Glomerular visceral epithelial cell (primary cell): Measurements from ENCODE around the gene MED12L.
"Not testable (repeated sequence)": the region's sequence is repeated elsewhere in the genome, so short reads cannot be mapped to it uniquely, and the experiment has no call there.

Source experiments
- DNase-seq: peaks from one replicate; pipeline ENCODE4 v3.0.0-alpha.2; 2016; ENCODE audit errors: extremely low spot score

Gene MED12L

DNA sequence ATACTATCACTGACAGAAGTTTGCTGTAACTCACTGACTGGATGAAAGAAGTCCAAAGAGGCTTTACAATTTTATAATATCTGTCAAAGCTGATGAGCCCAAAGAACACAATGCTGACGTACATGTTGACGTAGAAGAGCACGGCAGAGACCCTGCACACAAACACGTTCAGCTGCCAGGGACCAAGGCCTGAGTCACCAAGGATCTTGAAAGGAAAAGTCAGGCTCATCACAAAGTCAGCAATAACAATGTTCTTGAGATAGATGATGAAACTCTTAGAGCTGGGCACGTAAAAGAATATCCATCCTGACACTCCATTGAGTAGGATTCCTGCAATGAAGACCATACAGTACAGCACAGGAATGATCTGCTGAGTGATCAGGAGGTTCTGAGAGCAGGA lies 128.4 kb downstream of the MED12L start:
- DNase-seq, result no peak

DNA sequence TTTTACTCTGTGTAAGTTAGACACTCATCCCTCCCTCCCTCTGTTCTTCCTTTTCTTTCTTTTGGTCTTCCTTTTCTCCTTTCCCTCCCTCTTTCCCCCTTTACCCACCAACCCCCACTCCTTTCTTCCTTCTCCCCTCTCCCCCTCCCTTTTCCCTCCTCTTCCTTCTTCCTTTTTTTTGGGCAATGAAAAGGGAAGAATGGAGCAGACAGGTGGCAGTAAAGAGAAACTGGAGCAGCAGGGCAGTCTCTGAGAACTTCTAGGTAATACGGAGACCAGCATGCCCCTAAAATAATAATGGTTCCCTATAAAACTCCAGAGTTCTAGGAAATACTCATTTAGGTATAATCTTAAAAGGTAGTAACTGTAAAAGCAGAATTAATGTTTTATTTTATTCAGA lies 129.0 kb downstream of the MED12L start:
- no peak for DNase-seq

- no peak for DNase-seq
These were observed 131.5 kb downstream of the MED12L start for GRCh38 chr3:151216641-151217607.

DNA sequence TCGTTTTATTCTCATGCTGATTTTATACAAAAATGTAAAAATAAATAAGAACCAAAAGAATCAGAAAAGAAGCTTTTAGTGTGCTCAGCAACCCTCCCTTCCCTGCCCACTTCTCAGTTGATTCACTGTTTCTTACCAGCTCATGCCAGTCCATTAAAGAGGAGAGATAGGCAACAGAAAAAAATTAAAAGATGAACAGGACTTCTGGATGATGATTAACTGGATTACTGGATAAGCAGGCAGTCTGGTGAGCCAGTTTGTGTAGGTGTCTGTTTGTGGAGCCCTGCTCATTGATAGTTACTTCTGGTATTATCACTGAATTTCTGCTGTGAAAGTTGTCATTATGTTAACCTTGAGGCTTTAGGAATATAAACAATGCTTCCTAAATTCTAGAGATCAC lies 132.7 kb downstream of the MED12L start:
- DNase-seq, result peak; percentile 27

DNA sequence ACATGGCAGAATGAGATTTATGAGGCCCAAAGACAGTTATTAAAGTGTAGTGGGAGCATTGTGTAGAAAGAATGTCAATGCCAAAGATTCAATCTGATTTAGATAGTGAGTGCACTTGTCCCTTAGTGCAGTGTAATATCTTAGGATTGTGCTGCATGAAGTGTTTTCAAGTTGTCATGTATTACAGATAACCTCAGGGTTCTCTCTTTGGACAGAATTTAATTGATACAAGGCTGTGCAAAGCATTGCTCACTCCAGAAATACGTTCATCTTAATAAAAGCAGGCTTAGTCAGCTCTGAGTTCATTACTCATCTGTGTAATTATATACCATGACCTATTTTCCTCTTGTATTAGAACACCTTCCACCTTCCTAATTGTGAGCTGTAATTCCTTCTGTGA lies 133.6 kb downstream of the MED12L start:
- DNase-seq, result peak; percentile 38

DNA sequence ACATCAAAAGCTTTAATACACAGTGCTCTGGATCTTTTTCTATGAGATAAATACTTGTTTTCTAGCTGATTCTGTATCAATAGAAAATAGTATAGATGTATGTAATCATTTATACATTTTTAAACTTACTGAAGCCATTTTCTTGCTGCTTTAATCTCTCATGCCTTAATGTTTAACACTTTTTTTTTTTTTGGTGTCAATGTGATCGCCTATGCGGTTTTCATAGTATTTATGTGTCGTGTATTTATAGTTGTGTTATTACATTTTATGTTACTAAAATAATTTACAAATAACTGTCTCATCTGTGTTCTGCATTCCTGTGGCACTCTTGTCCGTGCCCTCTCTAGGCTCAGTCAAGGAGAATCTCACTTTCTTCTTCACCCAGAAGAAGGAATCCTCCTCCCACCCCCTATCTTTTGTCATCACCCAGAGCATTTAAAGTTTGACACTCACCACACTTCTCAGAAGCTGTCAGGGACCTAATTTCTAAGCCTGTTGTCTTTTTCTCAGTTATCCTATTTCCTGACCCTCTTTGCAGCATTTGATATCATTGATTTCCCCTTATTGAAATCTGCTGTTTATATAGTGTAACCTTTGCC lies 138.9 kb downstream of the MED12L start:
- no peak for DNase-seq

DNA sequence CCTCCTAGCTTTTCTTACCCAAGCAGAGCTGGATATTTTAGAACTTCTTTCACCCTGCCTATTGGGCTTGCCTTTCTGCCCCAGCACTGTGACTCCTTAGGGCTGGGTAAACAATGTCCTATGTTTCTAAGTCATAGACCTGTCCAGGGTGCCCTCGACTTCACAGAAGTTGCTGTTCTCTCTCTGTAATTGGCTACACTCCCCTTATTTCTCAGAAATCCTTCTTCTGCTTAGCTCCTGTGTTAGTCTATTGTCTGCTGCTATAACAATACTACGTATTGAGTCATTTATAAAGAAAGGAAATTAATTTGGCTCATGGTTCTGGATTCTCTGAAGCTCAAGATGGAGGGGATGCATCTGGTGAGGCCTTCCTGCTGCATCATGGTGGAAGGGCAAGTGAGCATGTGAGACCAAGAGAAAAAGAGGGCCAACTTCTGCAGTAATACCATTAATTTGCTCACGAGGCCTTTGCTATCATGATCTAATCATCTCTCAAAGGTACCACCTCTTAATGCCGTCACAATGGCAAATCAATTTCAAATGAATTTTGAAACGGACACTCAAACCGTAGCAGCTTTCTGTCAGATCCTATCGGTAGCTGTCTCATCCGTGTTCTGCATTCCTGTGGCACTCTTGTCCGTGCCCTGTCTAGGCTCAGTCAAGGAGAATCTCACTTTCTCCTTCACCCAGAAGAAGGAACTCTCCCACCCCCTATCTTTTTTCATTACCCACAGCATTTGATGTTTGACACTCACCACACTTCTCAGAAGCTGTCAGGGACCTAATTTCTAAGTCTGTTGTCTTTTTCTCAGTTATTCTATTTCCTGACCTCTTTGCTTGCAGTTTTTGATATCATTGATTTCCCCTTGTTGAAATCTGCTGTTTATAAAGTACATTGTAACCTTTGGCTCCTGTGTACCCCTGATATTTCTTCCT lies 139.8 kb downstream of the MED12L start:
- DNase-seq, result no peak

DNA sequence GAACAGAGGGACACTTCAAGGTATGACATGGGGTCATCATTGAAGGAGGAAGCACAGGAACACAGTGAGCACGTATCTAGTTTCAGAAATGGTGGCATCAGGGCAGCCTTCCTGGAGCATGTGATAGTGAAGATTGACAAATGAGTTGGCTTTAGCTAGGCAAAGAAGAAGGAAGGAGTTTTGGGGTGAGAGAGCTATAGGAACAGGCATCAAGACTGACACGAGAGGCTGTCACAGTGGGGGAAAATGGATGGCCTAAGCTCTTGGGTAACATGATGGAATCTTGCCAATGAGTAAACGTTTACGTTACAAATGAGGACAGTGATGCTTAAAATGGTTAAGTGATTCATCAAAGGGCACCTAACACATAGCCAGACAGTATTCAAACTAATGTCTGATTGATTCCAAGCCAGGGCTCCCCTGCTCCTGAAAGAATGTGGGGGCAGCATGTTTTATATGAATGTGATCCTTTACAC lies 140.7 kb downstream of the MED12L start:
- peak; percentile 69 for DNase-seq

GRCh38 chr3:151226825-151227224 lies 141.4 kb downstream of the MED12L start:
- no peak for DNase-seq

- no peak for DNase-seq
These were observed 141.9 kb downstream of the MED12L start for GRCh38 chr3:151227266-151227806.

GRCh38 chr3:151227807-151228665 lies 142.6 kb downstream of the MED12L start:
- peak; percentile 75 for DNase-seq

DNA sequence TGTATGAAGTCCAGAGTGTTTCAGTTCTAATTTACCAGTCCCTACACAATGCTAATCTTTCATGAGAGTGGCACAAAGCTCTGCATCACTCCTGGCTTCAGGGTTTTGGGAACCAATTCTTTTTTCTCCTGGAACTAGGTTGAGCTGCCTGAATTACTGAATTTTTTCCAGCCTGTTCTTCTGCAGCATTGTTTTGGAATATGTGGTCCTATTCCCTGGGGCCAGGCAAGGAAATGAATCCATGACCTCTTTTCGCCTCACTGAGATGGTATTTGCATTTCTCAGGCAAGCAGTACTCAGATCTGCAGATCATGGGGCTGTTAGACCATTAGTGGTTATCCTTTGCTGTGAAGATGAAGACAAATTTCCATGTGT lies 143.2 kb downstream of the MED12L start:
- DNase-seq, result no peak

GRCh38 chr3:151230646-151231045 lies 145.2 kb downstream of the MED12L start:
- no peak for DNase-seq

DNA sequence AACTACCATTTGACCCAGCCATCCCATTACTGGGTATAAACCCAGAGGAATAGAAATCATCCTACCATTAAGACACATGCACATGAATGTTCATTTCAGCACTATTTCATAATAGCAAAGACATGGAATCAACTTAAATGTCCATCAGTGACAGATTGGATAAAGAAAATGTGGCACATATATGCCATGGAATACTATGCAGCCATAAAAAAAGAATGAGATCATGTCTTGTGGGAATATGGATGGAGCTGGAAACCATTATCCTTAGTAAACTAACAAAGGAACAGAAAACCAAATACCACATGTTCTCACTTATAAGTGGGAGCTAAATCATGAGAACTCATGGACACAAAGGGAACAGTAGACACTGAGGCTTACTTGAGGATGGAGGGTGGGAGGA lies 146.9 kb downstream of the MED12L start:
- not testable (repeated sequence) for DNase-seq

- no peak for DNase-seq
These were observed 147.5 kb downstream of the MED12L start for GRCh38 chr3:151232991-151233390.

GRCh38 chr3:151234825-151235224 lies 149.4 kb downstream of the MED12L start:
- DNase-seq, result no peak

DNA sequence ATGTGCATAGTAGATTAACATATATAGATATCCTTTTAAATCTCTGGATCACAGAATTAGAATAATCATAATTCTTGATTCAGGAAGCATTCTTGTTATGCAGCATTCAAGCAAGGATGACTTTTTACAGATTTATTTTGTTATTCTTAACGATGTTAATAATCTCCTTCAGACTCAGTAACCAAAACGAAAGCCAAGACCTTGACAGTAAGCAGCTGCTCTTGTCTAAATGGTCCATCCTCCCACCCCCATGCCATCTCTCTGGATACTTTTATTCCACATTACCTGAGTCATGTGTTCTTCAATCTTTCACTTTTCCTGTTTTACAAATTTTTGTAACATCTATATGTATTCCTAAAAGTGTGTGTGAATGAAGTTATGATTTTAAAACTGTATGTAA lies 150.9 kb downstream of the MED12L start:
- DNase-seq, result no peak

- no peak for DNase-seq
These were observed 151.3 kb downstream of the MED12L start for GRCh38 chr3:151236736-151237135.

DNA sequence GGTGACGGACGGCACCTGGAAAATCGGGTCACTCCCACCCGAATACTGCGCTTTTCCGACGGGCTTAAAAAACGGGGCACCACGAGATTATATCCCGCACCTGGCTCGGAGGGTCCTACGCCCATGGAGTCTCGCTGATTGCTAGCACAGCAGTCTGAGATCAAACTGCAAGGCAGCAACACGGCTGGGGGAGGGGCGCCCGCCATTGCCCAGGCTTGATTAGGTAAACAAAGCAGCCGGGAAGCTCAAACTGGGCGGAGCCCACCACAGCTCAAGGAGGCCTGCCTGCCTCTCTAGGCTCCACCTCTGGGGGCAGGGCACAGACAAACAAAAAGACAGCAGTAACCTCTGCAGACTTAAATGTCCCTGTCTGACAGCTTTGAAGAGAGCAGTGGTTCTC lies 156.5 kb downstream of the MED12L start:
- DNase-seq, result not testable (repeated sequence)

DNA sequence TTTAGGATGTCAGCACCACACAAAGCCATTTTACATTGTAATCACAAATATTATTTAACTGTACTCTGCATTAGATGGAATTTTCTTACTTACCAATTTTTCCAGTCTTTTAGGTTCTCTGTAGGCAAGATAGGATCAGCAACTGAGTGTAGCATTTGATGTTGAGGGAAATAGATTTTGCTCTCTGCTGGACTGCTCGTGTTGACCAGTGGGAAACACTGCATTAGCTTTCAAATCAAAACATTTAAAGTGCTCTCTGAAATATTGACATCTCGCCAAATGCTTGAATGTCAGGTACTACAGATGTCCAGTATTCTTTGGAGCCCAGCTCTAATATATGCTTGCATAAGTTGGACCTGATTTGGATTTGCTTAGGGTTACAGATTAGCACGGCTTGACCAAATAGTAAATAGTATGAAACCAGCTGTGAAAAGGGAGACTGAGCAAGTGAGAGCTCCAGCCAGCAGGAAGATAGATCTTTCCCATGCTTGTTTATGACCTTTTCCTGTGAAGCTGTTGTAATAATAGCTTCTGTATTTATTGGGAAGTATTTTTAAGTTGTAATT lies 163.4 kb downstream of the MED12L start:
- DNase-seq, result no peak
